IMR-90 (cell line): ENCODE measurements around the gene NHLH2.

Experiments
- CTCF ChIP-seq: conservative IDR thresholded peaks from 2 replicates; pipeline ENCODE4 v1.5.1; 2012; ENCODE audit warnings: mild to moderate bottlenecking, low read depth, low read length, improper control_type of control experiment
- FOS ChIP-seq: fragments of 150-350 bp; IDR thresholded peaks from 2 replicates; pipeline ENCODE4 v1.6.1; 2016; ENCODE audit warnings: low read depth, low read length
- POLR2A ChIP-seq: IDR thresholded peaks from 2 replicates; pipeline ENCODE4 v1.6.1; 2012; ENCODE audit warnings: mild to moderate bottlenecking, low read depth, low read length

- TF ChIP-seq FOS (no peak), CTCF (no peak), POLR2A (no peak)
These were observed 39.1 kb upstream of the NHLH2 start for GRCh38 chr1:115879977-115880376.
